ENCODE measurements around the gene TAMALIN.

TAMALIN gene

DNA sequence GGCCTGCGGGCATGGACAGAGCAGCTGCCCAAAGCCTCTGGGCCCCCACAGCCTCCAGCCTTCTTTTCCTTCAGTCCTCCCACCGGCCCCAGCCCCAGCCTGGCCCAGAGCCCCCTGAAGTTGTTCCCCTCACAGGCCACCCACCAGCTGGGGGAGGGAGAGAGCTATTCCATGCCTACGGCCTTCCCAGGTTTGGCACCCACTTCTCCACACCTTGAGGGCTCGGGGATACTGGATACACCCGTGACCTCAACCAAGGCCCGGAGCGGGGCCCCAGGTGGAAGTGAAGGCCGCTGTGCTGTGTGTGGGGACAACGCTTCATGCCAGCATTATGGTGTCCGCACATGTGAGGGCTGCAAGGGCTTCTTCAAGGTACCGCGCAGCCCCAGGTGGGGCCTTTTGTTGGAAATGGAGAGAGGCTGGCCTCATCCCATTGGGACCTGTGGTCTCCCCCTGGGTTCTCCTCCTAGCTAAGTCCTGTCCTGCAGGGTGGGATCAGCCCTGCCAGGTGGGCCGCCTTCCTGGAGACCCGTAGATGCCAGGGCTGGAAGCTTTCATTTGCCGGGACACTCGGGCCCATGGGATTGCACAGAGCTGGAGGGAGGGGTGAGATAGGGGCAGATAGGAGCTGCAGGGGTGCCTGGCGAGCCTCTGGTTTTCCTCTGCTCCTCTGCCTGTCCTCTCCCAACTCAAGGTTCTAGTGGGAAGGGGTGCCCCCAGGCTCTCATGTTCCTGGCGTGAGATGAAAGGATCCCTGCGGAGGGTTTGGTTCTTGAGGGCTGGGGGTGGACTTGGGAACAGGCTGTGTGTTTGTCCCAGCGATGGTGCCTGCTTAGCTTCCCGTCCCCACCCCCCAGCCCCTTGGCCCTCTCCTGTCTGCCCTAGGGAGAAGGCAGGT lies 48.3 kb downstream of the TAMALIN start:
- DNase-seq (ENCODE audit: low read depth in 2 of 3, low spot score in 2 of 3) = no peak

- no peak for DNase-seq (ENCODE audit: low read depth in 2 of 3, low spot score in 2 of 3)
Observed at GRCh38 chr12:52055731-52056711, 49.3 kb downstream of the TAMALIN start.

- no peak for DNase-seq (ENCODE audit: low read depth in 2 of 3, low spot score in 2 of 3)
Observed at GRCh38 chr12:52056801-52057637, 50.3 kb downstream of the TAMALIN start.

DNA sequence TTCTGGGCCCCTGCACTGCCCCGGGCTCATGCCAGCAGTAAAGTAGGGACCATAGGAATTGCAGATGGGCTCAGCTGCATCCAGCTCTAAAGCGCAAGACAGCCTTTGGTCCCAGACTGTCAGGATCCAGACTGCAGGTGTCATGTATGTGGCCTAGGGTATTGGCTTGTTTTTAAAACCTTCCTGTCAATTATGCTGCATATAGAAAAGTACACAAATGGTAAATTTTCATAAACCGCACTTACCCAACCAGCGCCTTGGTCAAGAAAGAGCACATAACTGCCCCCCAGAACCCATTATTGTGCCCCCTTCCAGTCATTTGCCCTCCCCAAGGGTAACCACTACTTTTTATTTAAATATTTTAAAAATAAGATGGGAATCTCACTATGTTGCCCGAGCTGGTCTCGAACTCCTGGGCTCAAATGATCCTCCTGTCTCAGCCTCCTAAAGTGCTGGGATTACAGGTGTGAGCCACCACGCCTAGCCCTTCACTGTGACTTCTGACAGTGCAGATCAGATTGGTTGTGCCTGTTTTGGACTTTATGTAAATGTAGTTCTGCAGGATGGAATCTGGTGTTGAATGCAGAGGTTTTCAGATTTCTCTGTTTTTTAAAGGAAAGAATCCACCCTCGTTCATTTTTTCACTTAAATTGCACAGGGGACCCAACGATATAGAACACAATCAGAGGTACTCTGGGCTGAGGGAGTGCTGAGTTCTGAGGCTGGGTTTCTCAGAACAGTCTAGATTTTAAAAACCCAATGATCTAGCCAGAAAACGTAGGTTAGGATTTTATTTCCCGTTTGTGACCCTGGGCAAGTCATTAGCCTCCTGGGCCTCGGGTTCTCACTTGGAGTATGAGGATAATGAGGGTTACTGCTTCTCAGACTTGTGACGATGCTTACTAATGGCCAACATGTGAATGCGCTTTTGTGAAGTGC lies 51.2 kb downstream of the TAMALIN start:
- no peak for DNase-seq (ENCODE audit: low read depth in 2 of 3, low spot score in 2 of 3)

DNA sequence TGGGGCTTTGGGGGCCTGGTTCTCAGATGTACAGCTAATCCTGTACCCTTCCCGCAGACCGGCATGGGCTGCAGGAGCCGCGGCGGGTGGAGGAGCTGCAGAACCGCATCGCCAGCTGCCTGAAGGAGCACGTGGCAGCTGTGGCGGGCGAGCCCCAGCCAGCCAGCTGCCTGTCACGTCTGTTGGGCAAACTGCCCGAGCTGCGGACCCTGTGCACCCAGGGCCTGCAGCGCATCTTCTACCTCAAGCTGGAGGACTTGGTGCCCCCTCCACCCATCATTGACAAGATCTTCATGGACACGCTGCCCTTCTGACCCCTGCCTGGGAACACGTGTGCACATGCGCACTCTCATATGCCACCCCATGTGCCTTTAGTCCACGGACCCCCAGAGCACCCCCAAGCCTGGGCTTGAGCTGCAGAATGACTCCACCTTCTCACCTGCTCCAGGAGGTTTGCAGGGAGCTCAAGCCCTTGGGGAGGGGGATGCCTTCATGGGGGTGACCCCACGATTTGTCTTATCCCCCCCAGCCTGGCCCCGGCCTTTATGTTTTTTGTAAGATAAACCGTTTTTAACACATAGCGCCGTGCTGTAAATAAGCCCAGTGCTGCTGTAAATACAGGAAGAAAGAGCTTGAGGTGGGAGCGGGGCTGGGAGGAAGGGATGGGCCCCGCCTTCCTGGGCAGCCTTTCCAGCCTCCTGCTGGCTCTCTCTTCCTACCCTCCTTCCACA lies 52.0 kb downstream of the TAMALIN start:
- DNase-seq (ENCODE audit: low read depth in 2 of 3, low spot score in 2 of 3) = no peak

DNA sequence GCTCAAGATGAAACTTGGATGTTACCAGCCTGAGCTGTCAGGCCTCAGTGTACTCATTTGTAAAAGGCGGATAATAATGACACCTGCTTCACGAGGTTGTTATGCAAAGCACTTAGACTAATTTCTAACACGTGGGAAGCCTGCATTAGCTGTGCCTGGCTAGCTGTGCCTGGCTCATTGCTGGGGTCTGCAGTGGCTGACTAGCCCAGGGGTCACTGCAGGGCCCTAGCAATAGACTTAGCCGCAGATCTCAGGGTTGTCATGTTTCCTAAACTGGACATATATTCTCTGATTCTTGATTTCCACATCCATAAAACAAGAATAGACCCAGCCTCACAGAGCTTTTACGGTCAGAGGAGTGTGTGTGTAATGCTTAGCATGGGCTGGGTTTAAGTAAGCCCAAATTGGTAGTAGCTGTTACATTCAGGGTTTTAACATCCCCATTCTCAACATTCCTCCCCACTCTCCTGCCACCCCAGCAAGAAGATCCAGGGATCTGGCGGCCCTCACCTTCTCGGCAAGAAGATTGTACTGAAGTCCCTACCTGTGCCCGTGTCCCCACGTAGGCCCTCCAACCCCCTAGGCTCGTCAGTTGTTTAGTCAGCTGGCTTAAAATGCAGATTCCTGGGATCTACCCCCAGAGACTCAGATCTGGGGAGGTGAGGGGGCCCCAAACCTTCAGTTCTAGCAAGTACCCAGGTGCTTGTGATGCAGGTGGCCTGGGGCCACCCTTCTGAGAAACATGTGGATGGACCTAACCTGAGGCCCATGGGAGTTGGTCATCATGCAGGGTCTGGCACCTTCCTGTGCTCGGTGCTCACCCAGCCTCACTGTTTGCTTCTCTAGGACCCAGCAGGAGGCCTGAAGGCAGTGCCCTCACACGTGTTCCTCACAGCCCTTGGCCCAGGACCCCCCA lies 53.1 kb downstream of the TAMALIN start:
- DNase-seq (ENCODE audit: low read depth in 2 of 3, low spot score in 2 of 3) = no peak

DNA sequence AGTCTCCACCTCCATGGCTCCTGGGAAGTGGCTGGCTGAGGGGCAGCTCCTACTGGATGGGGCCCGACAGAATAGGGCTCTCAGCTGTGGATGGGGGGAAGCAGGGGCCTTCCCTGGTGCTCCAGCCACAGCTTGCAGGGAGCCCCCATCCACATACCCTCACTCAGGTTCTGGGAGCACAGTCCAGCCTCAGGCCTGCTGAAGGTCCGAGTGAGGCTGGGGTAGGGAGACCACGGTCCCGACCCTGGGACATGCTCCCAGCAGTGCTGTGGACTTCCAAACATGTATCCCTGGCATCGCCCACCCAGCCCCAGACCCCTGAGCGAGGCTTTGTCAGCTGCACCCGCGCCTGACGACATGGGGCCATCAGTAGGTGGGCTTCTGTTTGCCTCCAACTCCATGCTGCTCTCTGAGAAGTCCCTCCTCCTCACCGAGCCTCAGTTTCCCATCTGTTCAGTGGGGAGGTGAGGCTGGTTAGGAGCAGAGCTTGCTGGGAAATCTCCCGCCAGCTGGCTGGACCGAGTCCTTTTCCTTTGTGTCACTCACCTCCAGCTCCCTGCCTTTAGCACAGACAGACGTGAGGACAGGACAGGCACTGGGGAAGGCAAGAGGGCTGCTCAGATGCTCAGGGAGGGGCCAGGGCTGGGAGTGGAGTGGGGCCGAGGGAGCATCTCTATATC lies 53.9 kb downstream of the TAMALIN start:
- DNase-seq (ENCODE audit: low read depth in 2 of 3, low spot score in 2 of 3) = no peak

- DNase-seq (ENCODE audit: low read depth in 2 of 3, low spot score in 2 of 3) = no peak
Observed at GRCh38 chr12:52061470-52062166, 54.9 kb downstream of the TAMALIN start.

DNA sequence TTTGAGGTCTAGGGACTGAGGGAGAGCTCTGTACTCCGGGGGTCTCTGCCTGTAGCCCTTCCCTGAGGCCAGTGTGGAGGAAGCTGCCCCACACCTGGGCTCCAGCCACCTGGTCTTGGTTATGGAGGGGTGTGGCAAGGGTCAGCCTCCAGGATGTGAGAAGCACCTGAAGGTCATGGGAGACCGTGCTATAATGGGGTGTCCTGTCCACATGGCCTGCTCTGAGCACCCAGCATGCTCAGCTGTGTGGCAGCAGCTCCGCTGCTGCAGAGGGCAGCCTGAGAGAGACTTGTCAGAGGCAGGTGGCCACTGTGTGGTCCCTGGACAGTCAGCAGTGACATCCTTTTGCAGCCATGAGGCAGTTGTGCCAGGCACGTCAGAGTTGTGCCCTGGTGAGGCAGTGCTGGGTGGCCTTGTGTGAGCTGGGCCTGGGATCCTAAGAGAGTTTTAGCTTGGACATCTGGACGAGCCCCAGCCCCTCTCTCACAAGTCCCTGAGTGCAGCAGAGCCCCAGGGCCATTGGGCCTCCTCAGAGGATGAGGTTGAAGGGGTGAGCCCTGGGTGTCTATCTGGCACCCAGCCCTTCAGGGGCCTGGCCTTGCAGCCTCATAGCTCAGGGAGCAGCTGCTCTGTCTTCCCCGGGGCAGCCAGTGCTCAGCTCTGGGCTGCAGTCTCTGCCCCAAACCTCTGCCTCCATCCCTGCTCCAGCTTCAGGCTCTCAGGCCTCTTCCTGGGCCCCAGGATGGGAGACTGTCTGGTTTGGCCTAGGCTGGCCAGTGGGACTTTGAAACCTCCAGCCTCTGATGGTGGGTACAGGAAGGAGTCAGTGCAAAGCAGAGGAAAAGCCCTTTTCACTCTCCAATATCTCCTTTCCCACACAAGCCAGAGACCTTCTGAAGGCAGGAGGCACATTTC lies 55.7 kb downstream of the TAMALIN start:
- DNase-seq (ENCODE audit: low read depth in 2 of 3, low spot score in 2 of 3) = no peak

- DNase-seq (ENCODE audit: low read depth in 2 of 3, low spot score in 2 of 3) = no peak
Observed at GRCh38 chr12:52063082-52063924, 56.6 kb downstream of the TAMALIN start.

- no peak for DNase-seq (ENCODE audit: low read depth in 2 of 3, low spot score in 2 of 3)
Observed at GRCh38 chr12:52063981-52064649, 57.4 kb downstream of the TAMALIN start.
